WERI-Rb-1 (cell line): Measurements from ENCODE around the gene MEAK7.

Experiments
- DNase-seq: peaks from one replicate; pipeline ENCODE4 v3.0.0-alpha.2; 2020
- H3K27ac ChIP-seq: fragments of 250-450 bp; sonication (Bioruptor Pico); 2 replicates; pipeline ENCODE4 v1.5.1; 2020; ENCODE audit warnings: mild to moderate bottlenecking, moderate library complexity
- H3K27me3 ChIP-seq: fragments of 250-450 bp; sonication (Bioruptor Pico); 2 replicates; pipeline ENCODE4 v1.5.1; 2021; ENCODE audit warnings: mild to moderate bottlenecking, low read depth, moderate library complexity; ENCODE audit not compliant: insufficient read depth, severe bottlenecking
- H3K36me3 ChIP-seq: fragments of 250-450 bp; sonication (Bioruptor Pico); 2 replicates; pipeline ENCODE4 v1.5.1; 2020; ENCODE audit warnings: mild to moderate bottlenecking, moderate library complexity
- H3K4me3 ChIP-seq: 2 replicates; pipeline ENCODE4 v1.5.1; 2011; ENCODE audit warnings: low read depth, mild to moderate bottlenecking, control low read depth, low read length
- H3K9me3 ChIP-seq: fragments of 250-450 bp; sonication (Bioruptor Pico); 2 replicates; pipeline ENCODE4 v1.5.1; 2021; ENCODE audit warnings: mild to moderate bottlenecking, moderate library complexity; ENCODE audit not compliant: severe bottlenecking
- CTCF ChIP-seq: IDR thresholded peaks from 2 replicates; pipeline ENCODE4 v1.5.1; 2011; ENCODE audit warnings: low read depth, mild to moderate bottlenecking, control low read depth, inconsistent platforms, low read length

MEAK7 gene

DNA sequence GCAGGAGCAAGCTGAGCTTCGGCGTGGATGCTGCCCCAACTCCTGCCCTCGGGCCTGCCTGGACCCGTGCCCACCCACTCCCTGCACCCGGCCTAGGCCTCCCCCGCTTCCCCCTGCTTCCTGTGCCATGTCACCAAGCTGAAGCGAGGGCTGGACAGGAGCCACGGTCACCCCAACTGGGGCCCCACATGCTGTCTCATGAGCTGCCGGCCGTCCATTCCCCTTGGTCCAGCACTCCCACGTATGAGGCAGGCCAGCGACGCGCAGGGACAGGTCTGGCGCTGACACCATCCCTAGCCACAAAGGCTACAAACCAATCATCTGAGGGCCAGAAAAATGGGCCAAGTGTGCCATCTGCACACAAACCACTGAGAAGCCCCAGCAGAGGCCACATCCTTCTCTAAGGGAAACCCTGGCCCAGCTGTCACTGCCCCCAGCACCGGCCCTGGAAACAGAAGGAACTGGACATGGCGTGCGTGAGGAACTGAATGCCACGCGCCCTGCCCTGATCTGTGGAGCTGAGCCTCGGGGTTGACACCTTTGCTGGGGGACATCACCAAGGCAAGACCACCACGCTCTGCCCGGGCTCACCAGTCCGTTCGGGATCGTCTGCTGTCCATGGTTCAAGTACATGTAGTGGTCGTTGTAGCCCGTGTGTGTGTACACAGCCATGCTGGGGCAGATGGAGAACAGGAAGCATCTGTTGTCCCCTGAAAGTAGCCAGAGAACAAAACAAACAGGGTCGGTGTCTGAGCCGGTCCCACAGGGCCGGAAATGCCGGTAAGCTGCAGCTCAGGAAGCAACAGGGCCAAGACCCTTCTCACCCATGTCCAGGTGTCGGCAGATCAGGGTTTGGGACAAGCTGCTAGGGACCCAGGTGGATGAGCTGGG is 22.2 kb downstream of the MEAK7 start:
- no peak for DNase-seq
- H3K27ac ChIP-seq, result no peak overlapping the region
- no peaks in the 10 kb centered on the region for H3K36me3 ChIP-seq
- TF ChIP-seq CTCF, result no peak
- H3K4me3 ChIP-seq, result no peak overlapping the region
- H3K9me3 ChIP-seq, result no peaks in the 10 kb centered on the region
- no peaks in the 10 kb centered on the region for H3K27me3 ChIP-seq

- TF ChIP-seq CTCF, result no peak
- no peaks in the 10 kb centered on the region for H3K36me3 ChIP-seq
- H3K27me3 ChIP-seq, result no peaks in the 10 kb centered on the region
- no peak overlapping the region for H3K4me3 ChIP-seq
- H3K9me3 ChIP-seq, result no peaks in the 10 kb centered on the region
- DNase-seq, result no peak
- H3K27ac ChIP-seq, result no peak overlapping the region
These were observed 23.3 kb downstream of the MEAK7 start for GRCh38 chr16:84481051-84481735.

DNA sequence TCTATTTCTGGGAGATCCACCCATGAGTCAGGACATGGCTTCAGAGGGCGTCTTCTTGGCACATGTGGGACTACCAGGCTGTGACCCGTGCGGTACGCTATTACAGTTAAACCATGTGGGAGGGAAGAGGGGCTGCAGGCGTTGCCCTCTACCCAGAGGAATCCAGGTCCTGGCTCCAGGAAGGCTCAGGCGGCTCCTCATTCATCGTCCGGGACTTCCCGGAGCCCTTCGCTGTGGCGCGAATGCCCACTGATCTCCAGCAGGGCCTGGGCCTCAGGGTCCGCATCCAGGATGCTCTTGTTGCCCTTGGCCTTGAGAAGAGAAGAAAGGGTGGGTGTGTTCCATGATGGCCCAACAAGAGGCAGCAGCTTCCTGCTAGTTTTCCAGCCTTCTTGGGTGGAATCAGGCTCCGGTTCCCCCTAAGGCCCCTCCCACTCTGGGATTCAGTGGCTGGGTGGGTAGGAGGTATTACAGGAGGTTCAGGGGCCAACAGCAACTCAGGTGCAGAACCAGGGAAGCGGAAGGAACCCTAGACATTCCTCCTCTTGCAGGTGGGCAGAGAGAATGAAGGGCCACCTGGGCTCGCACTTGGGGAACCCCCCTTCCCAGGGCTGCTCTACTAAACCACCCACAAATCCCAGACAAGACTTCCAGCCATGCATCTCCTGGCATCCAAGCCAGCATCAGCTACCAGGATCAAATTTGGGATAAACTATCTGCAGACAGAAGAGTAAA is 24.6 kb downstream of the MEAK7 start:
- no peak overlapping the region for H3K4me3 ChIP-seq
- H3K9me3 ChIP-seq, result no peaks in the 10 kb centered on the region
- H3K36me3 ChIP-seq, result no peaks in the 10 kb centered on the region
- no peaks in the 10 kb centered on the region for H3K27me3 ChIP-seq
- H3K27ac ChIP-seq, result no peak overlapping the region
- no peak for TF ChIP-seq CTCF
- no peak for DNase-seq

DNA sequence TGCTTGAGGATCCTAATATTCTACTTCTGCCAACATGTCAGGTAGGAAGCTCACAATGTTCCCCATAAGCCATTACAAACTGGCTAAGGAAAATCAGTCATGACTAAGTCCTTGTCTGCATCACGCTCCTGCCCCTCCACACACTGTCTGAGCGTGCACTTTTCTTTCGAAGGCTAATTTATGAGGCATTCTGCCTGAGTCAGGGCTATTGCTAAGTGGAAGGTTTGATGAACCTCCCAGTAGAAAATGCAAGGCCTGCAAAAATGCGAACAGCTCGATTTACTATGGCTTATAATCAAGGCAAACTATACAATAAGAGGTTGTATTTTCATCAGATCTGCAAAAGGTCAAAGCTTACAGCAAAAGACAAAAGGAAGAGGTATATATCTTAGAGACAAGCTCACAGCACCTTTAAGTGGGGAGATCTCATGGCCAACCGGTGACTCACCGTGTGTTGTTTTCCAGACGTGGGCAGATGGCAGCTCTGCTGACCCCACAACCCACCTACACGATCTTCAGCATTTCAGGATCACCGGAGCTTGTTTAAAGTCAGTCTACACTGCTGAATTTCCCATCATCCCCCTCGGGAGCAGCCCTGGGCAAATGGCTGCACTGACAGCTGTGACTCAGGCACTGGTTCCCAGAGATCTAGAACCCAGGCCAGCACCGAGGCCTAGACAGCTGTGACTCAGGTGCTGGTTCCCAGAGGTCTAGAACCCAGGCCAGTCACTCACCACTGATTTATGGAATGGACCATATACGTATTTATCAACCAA is 26.1 kb downstream of the MEAK7 start:
- no peak overlapping the region for H3K27ac ChIP-seq

More for the DNA sequence above, 26.1 kb downstream of the MEAK7 start:
- no peak for TF ChIP-seq CTCF
- H3K9me3 ChIP-seq, result no peaks in the 10 kb centered on the region
- H3K27me3 ChIP-seq, result no peaks in the 10 kb centered on the region
- no peaks in the 10 kb centered on the region for H3K36me3 ChIP-seq
- no peak for DNase-seq
- no peak overlapping the region for H3K4me3 ChIP-seq
